Activated CD4-positive, alpha-beta T cell treated with anti-CD3 and anti-CD28 coated beads for 1 hour (primary cell): ENCODE results near the gene THAP2.

Experiments
- DNase-seq: peaks from one replicate; pipeline ENCODE4 v3.0.0-alpha.2; 2020

The THAP2 gene

DNA sequence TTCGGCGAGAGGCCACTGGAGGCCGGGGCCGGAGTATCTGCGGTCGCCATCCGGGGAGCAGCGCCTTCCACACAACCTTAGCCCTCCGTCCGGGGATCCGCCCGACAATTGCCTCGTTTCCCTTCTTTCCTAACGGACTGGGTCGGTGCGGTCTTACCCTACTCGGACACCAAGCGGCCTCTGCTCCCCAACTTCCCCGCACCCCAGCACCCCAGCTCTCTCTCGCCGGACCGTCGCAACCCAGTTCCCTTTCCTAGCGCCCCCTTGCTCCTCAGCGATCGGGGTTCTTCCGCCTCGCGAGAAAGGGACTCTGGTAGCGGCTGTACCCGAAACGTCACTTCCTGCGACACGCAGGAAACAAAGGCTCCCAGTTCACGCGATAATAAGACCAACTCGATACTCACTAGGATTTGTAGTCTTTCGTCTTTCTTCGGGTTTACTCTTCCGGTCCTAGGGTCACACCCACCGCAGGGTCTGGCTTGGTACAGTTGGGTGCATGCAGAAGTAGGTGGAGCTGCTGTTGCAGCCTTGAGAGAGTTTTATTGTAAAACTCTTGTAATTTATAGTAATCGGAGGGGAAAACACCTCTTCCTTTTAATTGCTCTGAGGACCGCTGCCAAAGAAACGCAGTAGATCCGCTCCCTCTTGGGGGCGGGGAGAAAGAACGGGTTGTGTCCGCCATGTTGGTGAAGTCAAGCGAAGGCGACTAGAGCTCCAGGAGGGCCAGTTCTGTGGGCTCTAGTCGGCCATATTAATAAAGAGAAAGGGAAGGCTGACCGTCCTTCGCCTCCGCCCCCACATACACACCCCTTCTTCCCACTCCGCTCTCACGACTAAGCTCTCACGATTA lies at the start of gene THAP2, which contains the start of gene ZFC3H1:
Gene THAP2 (plus strand): TSS at position 741 of the 850 bp plus-strand sequence. CDS start 209 bp downstream, outside the sequence.
Gene ZFC3H1 (minus strand): TSS at position 288 of the 850 bp plus-strand sequence. CDS start 238 bp downstream, at position 50.
- peak; percentile 85 for DNase-seq

DNA sequence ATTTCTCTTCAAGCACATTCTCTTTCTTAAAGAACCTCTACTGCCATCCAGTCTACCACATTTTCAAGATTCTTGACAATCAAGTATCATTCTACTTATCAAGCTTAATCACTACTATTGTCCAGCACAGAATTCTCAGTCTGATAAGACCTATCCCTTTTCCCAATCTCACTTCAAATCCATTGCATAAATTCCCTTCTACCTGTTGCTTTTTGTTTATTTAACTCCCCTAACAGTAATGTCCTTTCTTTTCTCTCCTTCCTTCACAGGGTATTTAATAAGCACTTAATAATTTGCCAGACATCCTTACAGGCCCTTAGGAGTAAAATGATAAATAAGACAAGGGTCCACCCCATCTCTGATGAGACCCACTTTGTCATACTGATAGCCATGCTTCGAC lies 42.2 kb upstream of the THAP2 start:
- DNase-seq, result no peak

DNA sequence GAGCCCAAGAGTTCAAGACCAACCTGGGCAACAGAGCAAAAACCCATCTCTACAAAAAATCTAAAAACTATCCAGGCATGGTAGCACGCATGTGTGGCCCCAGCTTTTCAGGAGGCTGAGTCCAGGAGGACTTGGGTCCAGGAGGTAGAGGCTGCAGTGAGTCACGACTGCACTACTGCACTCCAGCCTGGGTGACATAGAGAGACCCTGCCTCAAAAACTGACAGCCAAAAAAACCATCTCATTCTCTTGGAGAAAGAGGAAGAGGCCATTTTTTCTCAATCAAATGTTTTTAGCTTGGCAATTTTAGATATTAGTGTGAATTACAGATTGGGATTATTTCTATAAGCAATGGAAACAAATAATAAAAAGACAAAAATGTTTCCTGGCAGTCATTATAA lies 38.6 kb upstream of the THAP2 start:
- DNase-seq, result no peak

GRCh38 chr12:71626098-71626497 lies 38.0 kb upstream of the THAP2 start:
- no peak for DNase-seq

DNA sequence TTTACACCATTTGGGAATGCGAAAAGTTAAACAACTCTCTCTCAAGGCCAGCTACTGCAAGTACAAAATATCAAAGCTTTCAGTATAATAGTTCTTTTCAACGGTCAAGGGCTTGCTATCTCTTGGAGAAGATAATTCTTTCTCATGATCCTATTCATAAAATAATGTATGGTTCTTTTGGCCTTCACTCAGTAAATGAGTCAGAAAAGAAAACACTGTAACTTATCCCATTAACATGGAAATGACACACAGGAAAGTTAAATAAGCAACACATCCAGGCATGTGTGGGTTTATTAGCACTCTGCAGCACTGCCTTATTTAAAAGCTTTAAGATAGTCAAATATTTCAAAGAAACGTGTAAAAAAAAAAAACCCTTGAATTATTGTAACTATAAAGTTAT lies 37.3 kb upstream of the THAP2 start:
- DNase-seq, result no peak

GRCh38 chr12:71627438-71628002 lies 36.6 kb upstream of the THAP2 start:
- no peak for DNase-seq

DNA sequence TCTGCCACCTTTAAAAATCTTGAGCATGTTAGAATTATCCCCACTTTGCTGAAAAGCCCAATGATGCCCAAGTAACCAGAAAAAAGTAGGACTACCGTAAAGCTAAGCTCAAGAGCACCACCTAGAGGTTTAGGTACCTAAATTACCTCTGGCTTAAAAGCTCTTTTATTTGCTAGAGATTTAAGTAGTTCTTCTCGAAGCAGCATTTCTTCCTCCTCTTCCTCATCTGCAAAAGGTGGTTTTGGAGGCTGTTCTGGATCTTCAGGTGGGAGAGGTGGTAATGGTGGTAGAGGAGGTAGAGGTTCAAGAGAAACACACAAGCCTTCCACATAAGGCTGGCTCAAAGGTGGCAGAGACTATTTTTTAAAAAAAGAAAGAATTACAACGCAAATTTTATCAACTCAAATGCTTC lies 27.4 kb upstream of the THAP2 start:
- no peak for DNase-seq

DNA sequence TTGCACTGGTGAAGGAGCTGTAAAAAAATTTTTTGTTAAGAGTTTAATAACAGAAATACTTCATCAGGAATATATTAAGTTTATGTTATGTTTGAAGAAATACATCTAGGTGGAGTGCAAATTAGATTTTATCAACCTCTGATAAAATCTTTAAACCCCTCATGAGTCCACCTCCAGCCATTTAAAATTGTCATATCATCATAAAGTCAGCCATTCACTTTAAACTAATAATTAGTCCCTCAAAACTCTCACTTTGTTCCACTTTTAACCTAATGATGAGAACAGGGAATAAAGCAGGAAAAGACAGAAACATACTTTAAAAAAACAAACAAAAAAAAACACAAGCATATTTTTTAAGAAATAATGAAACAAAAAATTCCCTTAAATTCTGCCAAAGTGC lies 25.6 kb upstream of the THAP2 start:
- no peak for DNase-seq

DNA sequence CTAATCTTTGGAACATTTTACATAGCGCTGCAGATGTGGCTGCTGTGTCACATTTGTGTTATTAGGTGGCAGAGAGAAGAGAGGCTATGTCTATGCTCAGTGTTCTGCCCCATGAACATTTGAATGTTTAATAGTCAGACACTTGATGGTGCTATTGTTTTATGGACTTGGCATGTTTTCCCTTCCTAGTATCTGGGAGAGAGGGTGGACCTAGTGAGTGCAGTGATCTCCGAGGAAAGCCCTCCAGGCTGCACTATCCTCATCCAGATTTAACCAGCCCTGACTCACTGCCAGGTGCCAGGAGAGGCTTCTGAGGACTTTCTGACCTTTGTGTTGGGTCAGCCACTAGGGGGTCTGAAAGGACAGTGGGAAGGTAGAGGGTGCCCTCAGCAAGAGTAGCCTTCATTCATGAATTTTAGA lies 24.8 kb upstream of the THAP2 start:
- no peak for DNase-seq

DNA sequence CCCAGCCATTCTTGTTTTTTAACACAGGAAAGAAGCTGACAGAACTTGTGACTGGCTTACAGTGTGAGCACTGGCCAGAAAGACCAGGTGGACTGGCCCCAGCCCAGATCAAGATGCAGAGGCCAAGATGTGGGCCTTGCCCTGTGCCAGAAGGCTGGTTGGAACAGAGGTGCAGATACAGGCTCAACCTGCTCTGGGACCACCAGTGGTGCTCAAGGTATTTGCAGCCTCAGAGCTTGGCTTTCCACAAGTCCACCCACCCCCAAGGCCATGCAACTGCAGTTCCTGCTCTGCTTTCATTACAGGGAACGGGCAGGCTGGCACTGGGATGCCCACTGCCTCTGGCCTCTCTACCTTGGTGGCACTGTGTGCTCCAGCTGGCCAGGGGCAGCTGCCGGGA lies 23.8 kb upstream of the THAP2 start:
- no peak for DNase-seq

DNA sequence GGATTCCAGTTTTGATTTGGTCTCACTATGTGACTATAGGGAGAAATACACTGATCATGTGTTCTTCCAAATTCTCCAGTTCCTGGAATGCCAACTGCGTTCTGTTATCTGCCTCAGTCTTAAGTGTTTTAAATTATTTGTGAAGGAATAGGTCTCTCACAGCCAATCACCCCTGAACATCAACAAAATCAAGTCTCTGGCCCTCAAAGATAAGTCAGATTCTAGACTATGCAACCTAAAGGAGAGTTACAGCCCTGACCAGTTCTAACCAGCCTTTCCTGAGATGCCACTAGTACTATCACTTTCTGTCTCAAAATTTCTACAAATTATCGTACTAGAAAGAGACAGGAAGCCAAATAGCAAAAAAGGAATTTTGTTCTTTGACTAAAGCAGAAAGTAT lies 22.7 kb upstream of the THAP2 start:
- DNase-seq, result no peak

GRCh38 chr12:71642264-71642663 lies 21.8 kb upstream of the THAP2 start:
- no peak for DNase-seq

DNA sequence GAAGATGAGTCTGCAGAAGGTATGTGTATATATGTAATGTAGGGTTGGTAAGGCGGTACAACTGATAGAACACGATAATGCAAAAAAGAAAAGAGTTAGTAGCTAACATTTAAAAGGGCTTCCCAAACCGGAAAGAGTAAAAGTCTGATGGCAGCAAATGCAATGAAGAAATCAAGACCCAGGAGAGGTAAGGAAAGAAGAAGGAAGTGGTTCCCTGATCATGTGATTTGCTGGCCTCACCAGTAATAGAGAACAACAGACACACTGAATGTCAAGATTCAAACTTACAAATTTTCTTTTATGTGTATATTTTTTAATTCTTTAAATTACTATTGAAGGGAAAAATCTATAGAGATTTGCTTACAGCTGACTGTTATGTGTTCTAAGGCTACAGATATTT lies 18.8 kb upstream of the THAP2 start:
- DNase-seq, result no peak

GRCh38 chr12:71646512-71646911 lies 17.6 kb upstream of the THAP2 start:
- DNase-seq, result no peak

- no peak for DNase-seq
These were observed 15.6 kb upstream of the THAP2 start for GRCh38 chr12:71648537-71648936.

DNA sequence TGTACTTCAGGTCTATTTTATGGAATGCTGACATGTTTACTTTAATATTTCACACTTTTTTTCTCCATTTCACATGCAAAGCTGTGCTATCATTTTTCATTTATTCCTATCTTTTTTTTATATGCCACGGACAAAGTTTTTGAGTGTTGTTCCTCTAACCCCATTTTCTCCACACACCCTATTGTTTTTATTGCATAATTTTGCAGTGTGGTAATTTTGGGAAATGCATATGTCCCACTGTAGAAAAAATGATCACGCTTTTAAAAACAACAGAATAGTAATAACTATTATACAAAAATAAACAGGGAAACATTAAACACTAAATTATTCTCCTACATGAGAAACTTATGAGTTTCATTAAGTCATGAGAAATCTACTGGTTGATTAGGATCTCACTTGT lies 14.7 kb upstream of the THAP2 start:
- DNase-seq, result no peak

DNA sequence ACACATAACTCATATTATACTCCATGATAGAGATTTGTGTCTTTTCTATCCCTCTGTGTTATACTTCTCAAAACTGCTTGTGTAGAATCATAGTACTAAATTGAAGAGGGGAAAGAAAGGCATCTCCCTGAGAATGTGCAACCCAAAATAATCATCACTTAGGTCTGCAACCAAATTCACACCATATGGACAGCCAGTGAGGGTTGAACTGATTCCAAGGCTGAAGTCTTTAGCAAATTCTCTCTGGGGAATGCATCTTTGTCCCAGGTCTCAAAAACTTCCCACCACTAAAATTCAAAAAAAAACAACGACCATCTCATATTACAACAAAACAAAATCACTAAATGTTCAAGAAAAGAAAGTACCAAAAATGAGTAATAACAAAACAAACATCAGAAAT lies 11.4 kb upstream of the THAP2 start:
- DNase-seq, result no peak

GRCh38 chr12:71653137-71653536 lies 11.0 kb upstream of the THAP2 start:
- no peak for DNase-seq

DNA sequence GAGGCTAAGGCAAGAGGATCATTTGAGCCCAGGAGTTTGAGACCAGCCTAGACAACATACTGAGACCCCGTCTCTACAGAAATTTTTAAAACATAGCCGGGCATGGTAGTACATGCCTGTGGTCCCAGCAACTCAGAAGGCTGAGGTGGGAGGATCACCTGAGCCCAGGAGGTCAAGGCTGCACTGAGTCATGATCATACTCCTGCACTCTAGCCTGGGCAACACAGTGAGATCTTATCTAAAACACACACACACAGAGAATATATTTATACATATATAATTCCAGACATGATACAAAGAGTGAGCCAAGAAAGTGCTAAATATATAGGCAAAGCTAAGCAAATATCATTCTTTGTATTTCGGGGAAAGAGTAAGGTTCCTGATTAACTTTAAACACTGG lies 9.9 kb upstream of the THAP2 start:
- no peak for DNase-seq

GRCh38 chr12:71655495-71655894 lies 8.6 kb upstream of the THAP2 start:
- DNase-seq, result no peak

DNA sequence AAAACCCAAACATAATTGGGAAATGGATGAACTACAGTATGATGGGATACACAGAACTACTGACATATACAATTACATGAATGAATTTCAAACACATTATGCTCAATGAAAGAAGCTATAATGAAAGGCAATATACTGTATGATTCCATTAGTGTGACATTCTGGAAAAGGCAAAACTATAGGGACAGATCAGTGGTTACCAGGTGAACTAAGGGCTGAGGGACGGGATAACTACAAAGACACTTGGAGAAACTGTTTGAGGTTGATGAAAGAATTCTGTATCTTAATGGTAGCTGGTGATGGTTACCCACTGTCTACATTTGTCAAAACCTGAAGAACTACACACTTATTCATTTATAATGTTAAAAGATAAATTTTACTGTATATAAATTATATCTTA lies 8.2 kb upstream of the THAP2 start:
- DNase-seq, result no peak

DNA sequence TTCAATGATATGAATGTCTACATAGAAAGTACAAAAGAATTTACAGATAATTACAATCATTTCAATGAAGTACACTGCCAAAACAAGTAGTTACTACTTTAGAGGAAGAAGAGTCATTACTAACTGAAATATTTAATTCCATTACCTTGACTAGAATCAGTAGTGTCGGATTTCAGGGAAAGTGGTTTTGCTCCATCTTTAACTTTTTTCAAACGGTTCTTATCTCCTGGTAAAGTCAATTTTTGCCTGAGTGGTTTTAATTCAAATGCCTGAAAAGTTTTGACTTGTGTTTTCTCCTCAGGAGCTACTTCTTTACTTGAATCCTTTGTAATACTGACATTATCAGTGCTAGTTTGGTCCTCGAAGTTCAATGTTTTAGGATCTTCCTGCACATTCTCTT lies 7.4 kb upstream of the THAP2 start:
- DNase-seq, result no peak

DNA sequence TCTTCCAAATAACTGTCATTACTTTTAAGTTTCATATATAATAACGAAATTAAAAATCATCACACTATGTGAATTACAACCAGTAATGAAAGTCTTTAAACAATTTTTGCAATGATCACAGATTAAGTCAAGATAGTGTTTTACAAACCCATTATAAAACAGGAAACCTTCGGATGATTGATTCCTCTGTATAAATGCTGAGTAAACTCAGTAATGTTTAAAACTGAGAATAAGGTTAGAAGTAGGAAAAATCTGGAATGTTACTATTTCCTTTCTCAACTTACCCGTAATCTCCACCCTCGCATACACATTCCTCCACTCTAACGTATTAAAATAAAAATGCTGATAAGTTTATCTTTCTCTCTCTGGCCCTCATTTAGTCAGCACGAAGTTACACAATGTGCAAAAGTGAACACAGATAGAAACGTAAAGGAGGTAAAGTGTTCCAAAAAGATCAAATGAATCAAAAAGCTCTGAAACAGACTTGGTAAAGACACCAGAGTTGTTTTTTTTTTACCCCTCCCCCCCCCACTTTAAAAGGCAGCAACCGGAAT lies 2.0 kb upstream of the THAP2 start:
- no peak for DNase-seq

GRCh38 chr12:71662849-71663560 lies 1.1 kb upstream of the THAP2 start:
- DNase-seq, result peak; percentile 66
